ENCODE data around the gene TTLL1.
"Not testable (repeated sequence)": the region's sequence is repeated elsewhere in the genome, so short reads cannot be mapped to it uniquely, and the experiment has no call there.

Gene TTLL1

DNA sequence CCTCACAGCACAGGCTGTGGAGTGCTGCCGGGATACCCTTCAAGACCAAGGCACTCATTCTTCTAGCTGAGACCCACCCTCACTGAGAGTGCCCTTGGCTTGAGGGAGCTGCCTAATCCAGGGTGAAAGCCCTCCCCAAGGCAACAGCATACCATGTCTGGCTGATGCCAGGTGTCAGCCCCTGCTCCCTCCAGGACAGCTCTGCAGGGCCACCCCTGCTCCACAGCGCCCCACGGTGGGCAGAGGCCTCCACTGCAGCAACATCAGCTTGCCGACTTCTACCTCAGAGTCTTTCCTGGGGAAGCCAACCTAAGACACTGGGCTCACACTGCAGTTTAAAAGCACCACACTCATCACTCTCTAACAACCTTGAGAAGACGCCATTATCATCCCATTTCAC is 29.0 kb downstream of the TTLL1 start:
- peak; percentile 10 for DNase-seq

DNA sequence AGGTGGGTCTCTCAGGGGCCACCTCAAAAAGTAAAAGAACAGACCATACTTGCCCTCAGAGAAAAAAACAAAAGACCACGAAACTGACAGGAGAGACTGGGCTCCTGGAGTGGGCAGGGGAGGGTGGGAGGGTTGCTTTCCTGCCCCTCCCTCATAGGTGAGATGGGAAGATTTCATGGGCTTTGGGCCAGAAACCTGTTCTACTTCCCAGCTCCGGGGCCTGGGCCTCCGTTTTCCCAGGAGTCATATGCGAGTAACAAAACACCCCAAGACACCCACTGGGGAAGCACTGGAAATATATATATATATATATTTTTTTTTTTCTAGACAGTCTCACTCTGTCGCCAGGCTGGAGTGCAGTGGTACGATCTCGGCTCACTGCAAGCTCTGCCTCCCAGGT is 31.6 kb downstream of the TTLL1 start:
- no peak for DNase-seq

DNA sequence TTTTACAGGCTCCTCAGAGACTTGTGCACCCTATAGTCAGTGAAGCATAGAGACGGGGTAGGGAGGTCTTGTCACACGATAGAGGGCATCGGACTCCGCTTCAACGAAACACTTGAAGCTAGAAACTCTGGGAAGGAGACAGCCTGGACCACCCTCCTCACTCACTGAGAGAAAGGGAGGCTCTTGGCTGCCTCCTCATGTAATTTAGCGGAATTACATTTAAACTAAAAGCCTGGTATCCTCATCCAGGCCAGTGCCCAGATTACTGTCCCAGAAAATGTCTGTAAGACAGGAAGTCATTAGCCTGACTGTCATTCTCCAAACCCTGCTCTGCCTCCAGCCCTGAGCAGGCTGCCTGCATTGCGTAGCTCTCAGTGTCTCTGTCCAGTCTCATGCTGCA is 36.0 kb downstream of the TTLL1 start:
- DNase-seq = no peak

DNA sequence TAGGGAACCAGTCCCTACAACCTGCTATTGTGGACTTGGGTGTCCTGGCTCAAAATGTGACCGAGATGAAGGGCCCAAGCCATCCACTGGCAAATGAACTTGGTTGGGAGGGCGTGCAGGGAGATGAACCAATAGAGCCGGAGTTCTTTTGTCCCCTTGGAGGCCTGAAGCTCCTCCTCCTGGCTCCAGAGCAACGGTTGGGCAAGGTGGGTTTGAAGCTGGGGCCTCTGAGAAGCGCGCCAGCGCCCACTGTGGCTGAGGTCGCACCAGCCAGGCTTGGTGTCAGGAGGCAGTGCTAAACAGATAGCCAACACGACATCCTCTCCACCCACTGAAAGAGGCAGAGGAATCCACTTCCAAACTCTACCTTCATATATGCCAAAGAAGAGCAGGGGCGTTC is 38.2 kb downstream of the TTLL1 start:
- DNase-seq = no peak

DNA sequence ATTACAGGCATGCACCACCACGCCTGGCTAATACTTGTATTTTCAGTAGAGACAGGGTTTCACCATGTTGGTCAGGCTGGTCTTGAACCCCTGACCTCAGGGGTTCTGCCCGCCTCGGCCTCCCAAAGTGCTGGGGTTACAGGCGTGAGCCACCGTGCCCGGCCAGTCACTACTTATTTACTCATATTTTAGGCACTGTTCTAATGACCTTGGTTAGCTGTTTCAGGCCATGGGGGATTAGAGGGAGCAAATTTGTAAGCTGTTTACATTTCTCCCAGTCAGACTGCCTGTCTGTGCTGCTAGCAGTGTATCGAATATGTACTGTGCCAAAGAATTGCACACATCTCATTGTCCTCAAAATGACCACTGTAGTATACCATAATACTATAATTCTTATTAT is 41.6 kb downstream of the TTLL1 start:
- DNase-seq = no peak

DNA sequence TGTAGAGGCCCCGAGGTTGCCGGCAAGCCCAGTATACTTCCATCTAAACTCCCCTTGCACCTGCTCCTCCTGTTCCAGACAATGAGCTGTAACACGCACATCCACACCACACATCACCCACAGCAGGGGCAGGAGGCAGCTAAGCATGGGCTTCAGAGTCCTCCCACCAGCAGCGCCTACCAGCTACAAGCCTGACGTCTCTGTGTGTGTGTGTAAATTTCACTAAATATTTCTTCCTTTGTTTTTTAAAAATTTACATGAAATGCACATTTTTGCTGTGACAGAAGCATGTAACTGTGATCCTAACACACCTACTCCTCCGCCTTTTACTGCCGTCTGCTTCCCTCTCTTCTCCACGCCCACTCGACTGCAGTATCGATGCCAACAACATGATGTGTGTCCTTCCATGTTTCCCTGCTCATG is 44.9 kb downstream of the TTLL1 start:
- no peak for DNase-seq

DNA sequence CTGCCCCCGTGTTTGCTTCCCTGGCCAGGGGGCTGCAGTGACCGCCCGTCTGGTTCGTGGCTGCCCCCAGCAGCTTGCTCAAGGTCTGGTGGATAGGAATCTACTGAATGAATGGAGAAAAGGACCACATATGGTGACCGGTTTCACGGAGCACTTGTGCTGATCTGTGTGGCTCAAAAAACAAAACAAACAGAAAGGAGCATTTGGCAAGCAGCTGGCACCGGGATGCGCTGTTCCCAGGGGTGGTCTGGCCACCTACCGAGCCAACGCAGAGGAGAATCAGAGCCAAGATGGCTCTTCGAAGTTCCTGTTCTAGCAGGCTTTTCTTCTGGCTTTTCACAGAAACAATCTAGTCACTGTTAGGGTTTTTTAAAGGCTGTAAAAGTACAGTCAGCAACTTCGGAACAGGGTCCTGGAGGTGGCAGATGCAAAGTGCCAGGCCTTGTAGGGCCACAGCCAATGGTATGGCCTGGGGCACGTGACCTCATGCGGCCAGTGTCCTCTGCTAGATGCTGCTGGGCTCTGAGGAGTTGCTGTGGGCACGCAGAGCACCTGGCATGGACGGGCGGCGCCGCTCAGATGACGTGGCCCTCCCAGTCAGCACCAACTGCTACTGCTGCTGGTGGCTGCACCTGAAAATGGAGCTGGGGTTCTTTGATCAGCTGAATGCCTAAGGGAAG is 47.0 kb downstream of the TTLL1 start:
- no peak for DNase-seq

DNA sequence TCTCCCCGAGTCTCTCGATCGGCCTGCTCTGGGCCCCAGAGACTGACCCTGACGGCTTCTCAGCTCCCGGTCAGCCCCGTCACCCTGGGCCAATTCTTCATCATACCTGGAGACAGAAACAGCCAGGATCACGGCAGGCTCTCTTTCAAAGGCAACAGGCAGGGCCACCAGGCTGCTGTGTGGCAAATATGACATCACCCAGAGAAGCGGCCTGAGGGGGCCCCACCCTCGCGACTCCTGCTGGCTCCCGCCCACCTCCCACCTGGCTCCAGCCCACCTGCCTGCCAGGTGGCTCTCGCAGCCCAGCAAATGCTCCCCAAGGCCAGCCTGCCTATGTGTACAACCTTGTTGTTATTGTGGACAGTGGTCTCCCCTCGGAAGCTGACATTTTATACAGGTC is 49.4 kb downstream of the TTLL1 start:
- DNase-seq = no peak

DNA sequence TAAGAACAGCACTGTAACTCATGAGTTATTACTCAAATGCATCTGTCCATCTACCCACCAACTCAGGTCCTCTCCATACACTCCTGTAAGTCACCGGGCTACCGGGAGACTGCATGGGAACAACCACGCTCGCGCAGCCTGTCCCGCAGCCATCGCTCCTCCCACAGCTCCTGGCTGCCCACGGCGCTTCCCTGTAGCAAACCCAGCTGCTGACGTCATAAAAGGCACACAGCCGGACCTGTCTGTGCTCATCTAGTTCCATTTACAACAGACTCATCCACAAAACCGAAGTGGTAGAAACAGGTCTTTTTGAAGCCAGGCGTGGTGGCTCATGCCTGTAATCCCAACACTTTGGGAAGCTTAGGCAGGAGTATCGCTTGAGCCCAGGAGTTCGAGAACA is 50.9 kb downstream of the TTLL1 start:
- DNase-seq = no peak

DNA sequence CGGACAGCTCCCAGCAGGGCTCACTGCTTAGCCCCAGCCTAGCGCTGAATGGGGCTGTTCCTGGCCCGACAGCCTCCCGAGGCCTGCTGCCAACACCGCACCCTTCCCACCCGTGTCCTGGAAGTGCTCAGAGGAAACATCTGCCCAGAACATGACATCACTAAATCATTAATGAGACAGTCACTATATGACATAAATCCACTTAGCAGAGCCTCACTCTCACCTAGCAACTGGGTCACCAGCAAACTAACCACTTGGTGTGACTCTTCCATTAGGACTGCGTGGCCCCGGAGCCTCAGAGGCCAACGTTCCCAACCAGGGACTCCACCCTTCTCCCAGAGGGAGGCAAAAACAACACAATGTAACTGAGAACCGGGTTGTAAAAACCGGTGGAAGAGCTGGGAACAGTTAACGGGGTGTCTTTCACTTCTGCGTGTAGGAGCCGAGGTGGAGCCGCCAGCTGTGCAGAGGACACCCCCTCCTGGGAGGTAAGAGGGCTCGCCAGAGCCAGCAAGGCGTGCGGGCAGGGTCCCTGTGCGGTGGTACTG is 52.8 kb downstream of the TTLL1 start:
- DNase-seq = no peak

DNA sequence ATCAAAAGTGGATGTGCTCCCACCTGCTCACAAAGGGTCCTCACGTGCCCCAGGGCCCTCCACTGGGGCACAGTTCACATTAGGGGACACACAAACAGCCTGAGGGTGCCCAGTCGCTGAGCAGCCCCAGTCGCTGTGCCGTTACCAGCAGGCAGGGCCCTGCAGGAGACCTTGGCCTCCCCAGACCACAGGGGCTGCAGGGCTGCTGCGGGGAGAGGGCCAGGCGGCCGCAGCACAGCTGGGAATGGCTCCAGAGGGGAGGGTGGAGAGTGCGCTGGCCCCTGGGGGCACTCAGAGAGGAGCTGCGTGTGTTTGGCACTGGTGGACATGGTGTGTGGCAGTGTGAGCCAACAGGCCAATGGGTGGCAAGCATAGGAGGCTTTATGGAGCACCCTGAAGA is 53.9 kb downstream of the TTLL1 start:
- DNase-seq = no peak

DNA sequence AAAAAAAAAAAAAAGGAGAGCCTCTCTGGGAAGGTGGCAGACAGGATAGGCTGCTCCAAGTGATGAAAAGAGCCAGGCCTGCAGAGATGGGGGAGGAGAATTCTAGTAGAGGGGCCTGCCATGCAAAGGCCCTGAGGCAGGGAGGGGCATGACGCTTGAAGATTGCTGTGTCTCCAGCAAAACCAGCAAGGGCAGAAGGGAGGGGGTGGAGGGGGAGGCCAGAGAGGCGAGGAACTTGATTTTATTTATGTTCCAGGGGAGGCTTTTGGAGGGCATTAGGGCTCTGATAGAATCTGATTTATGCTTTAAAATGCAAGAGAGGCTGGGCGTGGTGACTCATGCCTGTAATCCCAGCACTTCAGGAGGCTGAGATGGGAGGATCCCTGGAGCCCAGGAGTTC is 57.6 kb downstream of the TTLL1 start:
- no peak for DNase-seq

DNA sequence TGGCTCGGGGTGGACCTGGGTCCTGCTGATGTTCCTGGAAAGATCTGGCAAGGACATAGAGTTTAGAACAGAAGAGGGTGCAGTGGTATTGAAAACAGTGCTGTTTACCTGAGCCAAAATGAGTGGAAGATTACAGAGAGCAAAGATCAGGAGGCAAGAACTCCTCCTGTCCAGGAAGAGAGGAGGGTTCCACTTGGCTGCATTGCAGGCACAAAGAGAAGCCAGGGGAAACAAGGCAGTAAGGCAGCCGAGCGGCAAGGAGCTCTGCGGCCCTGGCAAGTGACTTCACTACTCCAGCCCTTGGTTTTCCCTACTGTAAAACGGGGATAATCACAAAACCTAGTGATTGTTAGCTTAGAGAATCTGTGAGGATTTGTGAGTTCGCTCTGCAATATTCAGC is 70.6 kb downstream of the TTLL1 start:
- no peak for DNase-seq

DNA sequence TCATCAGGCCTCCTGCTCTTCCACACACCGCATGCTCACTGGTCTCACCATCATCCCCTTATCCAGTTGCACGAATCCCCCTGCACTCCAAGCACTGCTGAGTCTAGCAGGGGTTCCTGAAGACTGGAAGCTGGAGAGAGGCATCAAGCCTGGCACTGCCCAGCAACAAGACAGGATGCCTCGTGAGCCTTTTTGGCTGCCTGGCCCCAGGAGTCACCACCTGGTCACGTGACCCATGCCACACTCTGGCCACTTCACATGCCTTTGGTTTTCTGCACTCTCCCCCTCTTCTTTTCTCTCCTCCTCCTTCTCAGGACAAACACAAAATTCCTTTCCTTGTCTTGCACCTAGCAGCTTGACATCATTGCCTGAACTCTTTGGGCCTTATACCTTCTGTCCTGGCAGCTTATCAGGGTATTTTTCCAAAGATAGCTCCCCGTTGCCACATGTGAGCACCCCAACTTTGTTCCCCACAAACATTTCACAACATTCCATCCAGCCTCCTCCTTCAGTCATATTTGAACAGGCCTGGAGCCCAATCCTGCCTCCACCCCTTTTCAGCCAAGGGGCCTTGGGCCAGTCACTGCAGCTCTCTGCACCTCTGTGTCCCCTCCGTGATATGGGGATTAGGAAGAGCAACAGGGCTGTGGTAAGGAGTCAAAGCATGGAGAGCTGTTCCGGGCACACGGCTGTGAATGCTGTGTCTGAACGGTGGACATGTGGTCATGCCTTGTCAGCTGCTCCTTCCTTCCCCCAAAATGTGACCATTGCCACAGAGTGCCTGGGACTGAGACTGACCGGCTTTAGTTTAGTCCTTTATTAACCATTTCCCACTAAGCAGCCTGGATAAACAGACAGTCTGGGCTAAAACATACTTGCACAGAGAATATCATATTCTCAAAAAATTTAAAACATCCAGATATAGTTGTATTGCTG is 71.4 kb downstream of the TTLL1 start:
- DNase-seq = no peak

DNA sequence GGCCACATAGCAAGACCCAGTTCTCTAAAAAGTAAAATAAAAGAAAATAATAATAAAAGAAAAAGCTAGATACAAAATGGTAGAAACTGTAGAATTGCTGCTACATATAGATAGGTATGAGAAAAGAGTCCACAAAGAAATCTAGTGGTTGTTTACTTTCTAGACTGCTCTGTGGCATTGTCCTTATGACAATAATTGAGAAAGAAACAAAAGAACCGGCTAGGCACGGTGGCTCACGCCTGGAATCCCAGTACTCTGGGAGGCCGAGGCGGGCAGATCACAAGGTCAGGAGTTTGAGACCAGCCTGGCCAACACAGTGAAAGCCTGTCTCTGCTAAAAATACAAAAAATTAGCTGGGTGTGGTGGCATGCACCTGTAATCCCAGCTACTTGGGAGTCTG is 73.0 kb downstream of the TTLL1 start:
- not testable (repeated sequence) for DNase-seq

DNA sequence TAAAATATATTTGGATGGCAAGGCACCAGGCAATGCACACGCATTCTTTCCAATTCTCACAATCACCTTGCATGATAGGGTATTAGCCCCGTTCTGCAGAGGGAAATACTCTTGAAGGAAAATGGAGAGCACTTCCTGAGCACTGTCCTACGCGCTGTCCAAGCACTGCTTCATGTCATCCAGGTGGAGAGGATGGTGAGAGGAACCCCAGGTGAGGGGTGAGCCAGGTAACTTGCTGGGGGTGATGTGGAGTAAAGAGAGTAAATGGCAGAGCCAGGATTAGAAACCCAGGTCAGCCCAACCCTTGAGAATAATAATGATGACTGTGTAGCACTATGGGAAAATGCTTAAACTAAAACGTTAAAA is 73.5 kb downstream of the TTLL1 start:
- DNase-seq = no peak

DNA sequence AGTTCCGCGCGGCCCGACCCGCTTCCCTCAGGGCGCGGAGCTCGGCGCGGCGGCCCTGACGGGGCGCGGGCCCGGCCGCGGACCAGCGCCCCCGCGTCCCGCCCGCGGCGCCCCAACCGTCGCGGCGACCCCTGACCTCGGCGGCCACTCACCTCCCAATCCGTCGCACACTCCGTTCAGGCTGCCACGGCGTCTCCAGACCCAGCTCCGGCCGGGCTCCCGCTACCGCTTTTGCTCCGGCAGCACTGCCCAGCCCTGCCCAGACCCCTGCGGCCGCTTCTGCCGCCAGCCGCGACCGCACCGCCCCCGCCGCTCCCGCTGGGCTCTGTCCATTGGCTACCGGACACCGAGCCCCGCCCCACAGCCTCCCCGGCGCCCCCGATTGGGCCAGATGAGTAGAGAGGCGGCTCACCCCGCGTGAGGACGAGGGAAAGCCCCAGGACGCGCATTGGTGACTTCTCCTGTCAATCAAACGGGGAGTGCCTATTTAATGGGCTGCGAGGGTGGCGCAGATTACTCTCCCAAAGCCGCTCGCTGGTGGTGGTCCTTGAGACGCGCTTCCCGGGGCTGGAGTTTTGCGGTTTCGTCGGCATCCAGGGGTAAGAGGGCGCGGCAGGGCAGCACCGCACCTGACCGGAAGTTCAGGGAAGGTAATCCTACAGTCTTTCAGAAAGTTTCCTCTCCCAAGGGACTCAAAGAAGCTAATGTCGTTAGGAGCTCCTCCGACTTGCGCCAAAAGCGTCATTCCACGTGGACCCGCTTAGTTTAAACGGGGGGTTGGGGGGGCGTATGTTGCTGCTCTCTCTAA is 74.1 kb downstream of the TTLL1 start, which contains the start of gene PACSIN2:
PACSIN2 (minus strand) TSS at position 281 of the 808 bp plus-strand sequence. CDS start 103,069 bp downstream, outside the sequence.
- peak; percentile 98 for DNase-seq

DNA sequence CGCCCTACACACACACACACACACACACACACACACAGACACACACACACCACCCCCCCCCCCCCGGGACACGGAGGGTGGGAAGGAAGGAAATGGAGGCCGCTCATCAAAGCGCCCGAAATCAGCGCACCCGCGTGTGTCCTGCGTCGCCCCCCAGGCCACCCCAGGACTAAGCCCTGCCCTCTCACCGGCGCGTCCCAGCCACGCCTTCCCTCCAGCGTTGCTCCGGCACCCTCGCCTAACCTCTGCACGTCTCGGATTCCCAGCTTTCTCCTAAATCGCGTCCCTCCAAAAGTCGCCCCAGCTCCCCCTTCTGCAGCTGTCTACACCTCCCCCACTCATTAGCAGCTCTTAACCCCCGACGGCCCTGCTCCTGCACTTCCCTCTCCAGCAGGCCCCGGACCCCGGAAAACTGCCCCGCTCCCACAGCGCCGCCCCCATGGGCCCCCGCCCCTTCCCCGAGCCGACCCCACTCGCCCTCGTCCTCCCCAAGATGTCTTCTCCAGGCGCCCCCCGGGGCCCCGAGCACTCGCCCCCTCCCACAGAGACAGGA is 74.8 kb downstream of the TTLL1 start:
- peak; percentile 19 for DNase-seq

DNA sequence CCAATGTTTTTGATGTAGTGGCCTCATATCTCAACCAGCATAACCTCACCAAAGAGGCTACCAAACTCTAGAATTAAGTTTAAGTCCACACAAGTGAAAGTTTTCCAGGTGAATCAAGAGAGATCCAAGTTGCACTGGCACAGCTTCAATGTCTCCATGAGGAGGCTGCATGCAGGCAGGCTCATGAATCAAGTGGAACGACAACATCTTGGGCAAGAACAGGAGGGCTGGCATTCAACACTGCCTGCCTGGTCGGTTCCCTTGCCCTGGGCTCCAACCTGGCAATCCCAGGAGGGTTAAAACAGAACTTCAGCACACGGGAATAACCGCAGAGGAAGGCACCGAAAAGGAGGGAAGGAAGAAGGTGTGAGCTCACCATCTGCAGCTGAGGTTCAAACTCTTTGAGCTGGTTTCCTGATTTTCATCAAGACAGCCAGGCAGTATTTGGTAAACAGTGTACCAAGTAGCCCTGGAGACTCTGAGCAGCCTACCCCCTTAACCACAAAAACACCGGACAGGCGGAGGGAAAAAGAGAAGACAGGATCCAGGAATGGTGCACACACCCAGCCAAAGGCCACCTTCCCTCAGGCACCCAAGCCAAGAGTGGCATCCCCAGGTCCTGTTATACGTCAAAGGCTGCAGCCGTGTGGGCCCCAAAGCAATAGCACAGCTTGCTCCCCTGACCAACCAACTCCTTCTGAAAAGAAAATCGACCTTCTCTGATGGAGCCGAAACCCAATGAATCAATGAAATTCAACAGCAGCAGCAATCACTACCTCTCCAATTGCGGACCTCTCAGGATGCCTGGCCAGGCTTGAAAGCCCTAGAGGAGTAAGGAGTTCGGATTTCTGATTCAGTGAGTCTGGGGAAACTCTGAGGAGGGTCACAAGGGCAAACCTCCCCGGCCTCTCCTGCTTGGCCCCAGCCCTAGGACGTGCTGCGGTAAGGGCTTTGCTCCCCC is 75.6 kb downstream of the TTLL1 start:
- DNase-seq = no peak

DNA sequence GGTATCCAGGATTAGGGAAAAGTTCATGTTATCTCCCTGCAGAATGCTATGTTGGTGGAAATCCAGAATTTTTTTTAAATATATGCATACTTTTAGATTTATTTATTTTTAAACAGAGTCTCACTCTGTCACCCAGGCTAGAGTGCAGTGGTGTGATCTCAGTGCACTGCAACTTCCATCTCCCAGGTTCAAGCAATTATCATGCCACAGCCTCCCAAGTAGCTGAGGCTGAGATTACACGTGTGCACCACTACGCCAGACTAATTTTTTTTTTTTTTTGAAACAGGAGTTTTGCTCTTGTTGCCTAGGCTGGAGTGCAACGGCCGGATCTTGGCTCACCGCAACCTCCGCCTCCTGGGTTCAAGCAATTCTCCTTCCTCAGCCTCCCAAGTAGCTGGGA is 76.8 kb downstream of the TTLL1 start:
- DNase-seq = no peak

DNA sequence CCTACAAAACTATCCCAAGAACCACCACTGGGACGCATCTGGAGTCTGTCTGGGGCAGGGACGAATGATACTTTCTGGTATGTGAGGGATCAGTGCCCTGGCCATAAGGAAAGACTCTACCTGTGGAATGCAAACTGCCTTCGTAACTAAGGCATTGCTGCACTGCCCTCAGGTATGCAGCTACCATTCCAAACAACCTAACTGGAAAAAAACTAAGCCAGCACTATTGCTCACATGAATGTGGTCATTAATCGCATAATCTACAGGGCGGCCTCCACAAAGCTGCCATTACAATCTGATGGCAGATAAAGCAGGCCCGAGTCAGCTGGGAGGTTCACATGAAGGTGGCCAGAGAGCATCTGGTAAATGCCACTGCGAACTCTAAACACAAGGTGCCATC is 78.1 kb downstream of the TTLL1 start:
- no peak for DNase-seq

DNA sequence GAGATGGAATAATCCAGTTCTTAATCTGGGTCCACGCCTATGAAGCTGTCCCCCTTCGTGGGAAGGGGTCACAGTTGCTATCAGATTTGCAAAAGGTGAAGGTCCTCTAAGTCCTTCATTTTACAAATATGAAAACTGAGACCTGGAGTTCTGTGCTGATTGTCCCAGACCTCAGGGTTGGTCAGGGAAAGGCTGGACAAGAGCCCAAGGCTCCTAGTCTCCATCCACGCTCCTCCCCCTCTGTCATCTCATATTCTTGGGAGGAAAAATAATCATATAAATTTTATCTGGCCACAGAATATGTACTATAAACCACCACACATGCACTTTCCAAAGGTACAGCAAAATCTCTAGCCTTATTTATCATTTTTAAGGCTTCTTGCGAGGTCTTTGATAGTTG is 79.7 kb downstream of the TTLL1 start:
- no peak for DNase-seq
